ENCODE measurements around the gene TMEM163. TPM values are rescaled to one million over a fixed set of nuclear protein-coding genes. Genes with fewer than 3 reads are reported as not detected.

Gene TMEM163
- total and polyA plus RNA-seq, 2 of the 13 experiments (the other 11 are each of a cell fraction or from before 2014, with no cell fraction given), result 0.05 TPM; not detected in 1

DNA sequence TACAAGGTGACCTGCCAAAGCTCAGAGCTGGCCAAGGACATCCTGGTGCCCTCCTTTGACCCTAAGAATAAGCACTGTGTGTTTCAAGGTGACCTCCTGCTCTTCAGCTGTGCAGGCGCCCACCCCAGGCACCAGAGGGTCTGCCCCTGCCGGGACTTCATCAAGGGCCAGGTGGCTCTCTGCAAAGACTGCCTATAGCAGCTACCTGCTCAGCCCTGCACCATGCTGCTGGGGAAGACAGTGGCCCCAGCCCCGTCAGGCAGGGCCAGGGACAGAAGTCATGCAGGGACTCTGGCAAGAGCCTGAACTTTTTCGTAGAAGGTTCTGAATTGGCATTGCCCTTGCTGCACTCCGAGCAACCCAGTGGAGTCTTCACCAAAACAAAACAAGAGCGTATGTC lies 270.1 kb downstream of the TMEM163 start:
- 100% methylated on average over 3 of the region's 6 CpGs for WGBS (ENCODE audit: low lambda C conversion rate)

More for the DNA sequence above, 270.1 kb downstream of the TMEM163 start:
- Histone ChIP-seq H3K4me3 (replicated peaks in 1 of 3; ENCODE audit: insufficient read depth in 1 of 3, low read depth in 2 of 3, low read length in 3 of 3) (no peak overlapping the region), H3K4me2 (ENCODE audit: low read depth, low read length) (no peak overlapping the region), H3K36me3 (replicated peaks in 1 of 2; ENCODE audit: control insufficient read depth in 1 of 2, insufficient read depth in 2 of 2, low read length in 2 of 2) (peaks cover 57 to 84% of the 10 kb centered on the region in 2 experiments), H3K9ac (ENCODE audit: insufficient read depth, low read depth, low read length) (no peak overlapping the region), H3K27me3 (ENCODE audit: control insufficient read depth in 1 of 2, insufficient read depth in 2 of 2, low read length in 2 of 2) (no peaks in the 10 kb centered on the region), H3K27ac (ENCODE audit: extremely low read length, insufficient read depth, low read length) (no peak overlapping the region), H2AFZ (ENCODE audit: low read length) (no peak overlapping the region), H3K79me2 (ENCODE audit: insufficient read depth, low read length) (peaks cover 3% of the 10 kb centered on the region), H3K4me1 (ENCODE audit: insufficient read depth, low read length) (peaks cover 31% of the 10 kb centered on the region), H4K20me1 (ENCODE audit: insufficient read depth, low read length) (peaks cover 3% of the 10 kb centered on the region; the same call in 1 of the 2 replicates), H3K9me3 (ENCODE audit: low read length) (no peaks in the 10 kb centered on the region)
- CTCF ChIA-PET (ENCODE audit: low intra/inter-chr PET ratio, low total read pairs), result no interaction called here
- intact Hi-C loops (cut with micrococcal nuclease; ENCODE audit: unreplicated experiment) (no loop called here), in situ Hi-C loops (cut with HindIII; ENCODE audit: extremely low pct_ligation_motif_present, low pct_unique_long_range_greater_than_20kb) (no loop called here)
- FAIRE-seq (no peak), DNase-seq (ENCODE audit: low spot score) (no peak), ATAC-seq (no peak)
- BruUV-seq (replicated peaks), result no TSS peak
- POLR2A ChIA-PET, result no interaction called here
- no peak for TF ChIP-seq HHEX (CRISPR knock-in tag; IDR thresholded peaks at IDR 0.05)
- TF ChIP-seq MEIS2 (CRISPR knock-in tag; IDR thresholded peaks at IDR 0.05), result no peak
- TF ChIP-seq FOSL2 (CRISPR knock-in tag; IDR thresholded peaks at IDR 0.05), result no peak
- TF ChIP-seq ZBED4 (CRISPR knock-in tag; IDR thresholded peaks at IDR 0.05; ENCODE audit: borderline replicate concordance), result no peak
- TF ChIP-seq HOXA5 (CRISPR knock-in tag; IDR thresholded peaks at IDR 0.05), result no peak
- TF ChIP-seq RERE (CRISPR knock-in tag; IDR thresholded peaks at IDR 0.05; ENCODE audit: low read depth), result no peak
- TF ChIP-seq RBM22 (optimal IDR thresholded peaks at IDR 0.05; ENCODE audit: low read length), result peak; percentile 70
- TF ChIP-seq MTF1 (CRISPR knock-in tag; IDR thresholded peaks at IDR 0.05), result no peak

Data from HepG2 (cell line).